MM.1S (cell line): ENCODE results near the gene S100A1.

Source experiments
- DNase-seq: peaks from one replicate; pipeline ENCODE4 v3.0.0-alpha.2; 2015
- H2AFZ ChIP-seq: fragments of 300-600 bp; sonication (generic); 2 replicates; pipeline ENCODE4 v1.6.0; 2016; ENCODE audit warnings: antibody characterized with exemption, low read length
- H3F3A ChIP-seq: fragments of 300-600 bp; sonication (generic); 2 replicates; pipeline ENCODE4 v1.6.1; 2016; ENCODE audit warnings: mild to moderate bottlenecking, antibody characterized with exemption, low read length, moderate library complexity, mixed read lengths; ENCODE audit not compliant: insufficient read depth
- H3K27ac ChIP-seq: fragments of 300-600 bp; sonication (generic); 2 replicates; pipeline ENCODE4 v1.5.1; 2016; ENCODE audit warnings: mild to moderate bottlenecking, low read length
- H3K27me3 ChIP-seq: fragments of 300-600 bp; sonication (generic); replicated peaks from 2 replicates; pipeline ENCODE4 v1.6.0; 2016; ENCODE audit warnings: low read length; ENCODE audit not compliant: insufficient read depth
- H3K36me3 ChIP-seq: fragments of 300-600 bp; sonication (generic); replicated peaks from 2 replicates; pipeline ENCODE4 v1.6.1; 2016; ENCODE audit warnings: mild to moderate bottlenecking, low read length, mixed read lengths; ENCODE audit not compliant: insufficient read depth
- H3K4me1 ChIP-seq: fragments of 300-600 bp; sonication (generic); 2 replicates; pipeline ENCODE4 v1.6.1; 2016; ENCODE audit warnings: low read length, mixed read lengths
- H3K4me2 ChIP-seq: fragments of 300-600 bp; sonication (generic); 2 replicates; pipeline ENCODE4 v1.6.0; 2016; ENCODE audit warnings: low read depth, low read length
- H3K4me3 ChIP-seq: fragments of 300-600 bp; sonication (generic); 2 replicates; pipeline ENCODE4 v1.5.1; 2016; ENCODE audit warnings: low read length, mixed read lengths
- H3K79me2 ChIP-seq: fragments of 300-600 bp; sonication (generic); 2 replicates; pipeline ENCODE4 v1.6.1; 2016; ENCODE audit warnings: mixed run types, low read length, mixed read lengths
- H3K9ac ChIP-seq: fragments of 300-600 bp; sonication (generic); 2 replicates; pipeline ENCODE4 v1.6.1; 2016; ENCODE audit warnings: low read length, mixed read lengths
- H3K9me2 ChIP-seq: fragments of 300-600 bp; sonication (generic); replicated peaks from 2 replicates; pipeline ENCODE4 v1.6.1; 2016; ENCODE audit warnings: mild to moderate bottlenecking, low read length, mixed read lengths; ENCODE audit not compliant: insufficient read depth
- H3K9me3 ChIP-seq: fragments of 300-600 bp; sonication (generic); replicated peaks from 2 replicates; pipeline ENCODE4 v1.6.1; 2016; ENCODE audit warnings: mild to moderate bottlenecking, low read length, mixed read lengths; ENCODE audit not compliant: insufficient read depth
- H4K20me1 ChIP-seq: fragments of 300-600 bp; sonication (generic); 2 replicates; pipeline ENCODE4 v1.6.1; 2016; ENCODE audit warnings: mild to moderate bottlenecking, low read length, moderate library complexity, mixed read lengths; ENCODE audit not compliant: insufficient read depth
- EZH2 ChIP-seq: fragments of 300-600 bp; sonication (generic); optimal IDR thresholded peaks from 2 replicates; pipeline ENCODE3; 2017; ENCODE audit warnings: low read depth, mild to moderate bottlenecking, antibody characterized with exemption, low read length, mixed read lengths
- EZH2phosphoT487 ChIP-seq: fragments of 300-600 bp; sonication (generic); IDR thresholded peaks from 2 replicates; pipeline ENCODE4 v1.6.1; 2018; ENCODE audit warnings: antibody characterized with exemption, low read length
- TF ChIP-seq, protein P1 (sequence below): fragments of 300-600 bp; sonication (generic); IDR thresholded peaks from 2 replicates; pipeline ENCODE4 v1.5.1; 2016; ENCODE audit warnings: antibody characterized with exemption, low read length, mixed read lengths

S100A1 gene

DNA sequence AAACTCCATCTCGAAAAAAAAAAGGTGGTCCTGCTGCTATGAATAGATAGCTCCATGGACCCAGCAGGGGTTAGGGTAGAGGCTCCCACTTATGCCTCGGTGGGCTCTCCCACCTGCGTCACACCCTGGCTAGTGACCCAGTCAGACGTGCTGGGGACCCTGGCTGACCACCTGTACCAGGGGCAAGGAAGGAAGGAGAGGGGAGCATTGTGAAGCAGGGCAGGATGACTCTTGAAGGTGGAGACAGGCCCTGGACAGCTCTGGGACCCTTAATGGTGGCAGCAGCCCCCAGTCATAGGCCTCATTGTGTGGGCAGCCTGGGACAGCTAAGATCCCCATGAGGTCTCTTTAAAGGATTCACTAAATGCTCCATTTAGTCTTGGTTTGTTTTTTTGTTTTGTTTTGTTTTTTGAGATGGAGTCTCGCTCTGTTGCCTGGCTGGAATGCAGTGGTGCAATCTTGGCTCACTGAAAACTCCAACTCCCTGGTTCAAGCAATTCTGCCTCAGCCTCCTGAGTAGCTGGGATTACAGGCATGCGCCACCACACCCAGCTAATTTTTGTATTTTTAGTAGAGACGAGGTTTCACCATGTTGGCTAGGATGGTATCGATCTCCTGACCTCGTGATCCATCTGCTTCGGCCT lies 19.9 kb downstream of the S100A1 start:
- Histone ChIP-seq H3F3A (no peaks in the 10 kb centered on the region), H3K27me3 (no peaks in the 10 kb centered on the region), H2AFZ (no peak overlapping the region), H3K4me3 (no peak overlapping the region), H3K4me1 (no peaks in the 10 kb centered on the region), H3K4me2 (no peak overlapping the region), H4K20me1 (no peaks in the 10 kb centered on the region), H3K36me3 (peaks cover 11% of the 10 kb centered on the region; the same call in 1 of the 2 replicates), H3K79me2 (peaks cover 21% of the 10 kb centered on the region), H3K9me3 (no peaks in the 10 kb centered on the region), H3K9me2 (no peaks in the 10 kb centered on the region), H3K9ac (no peak overlapping the region), H3K27ac (no peak overlapping the region)
- DNase-seq: no peak
- TF ChIP-seq, protein P1, sequence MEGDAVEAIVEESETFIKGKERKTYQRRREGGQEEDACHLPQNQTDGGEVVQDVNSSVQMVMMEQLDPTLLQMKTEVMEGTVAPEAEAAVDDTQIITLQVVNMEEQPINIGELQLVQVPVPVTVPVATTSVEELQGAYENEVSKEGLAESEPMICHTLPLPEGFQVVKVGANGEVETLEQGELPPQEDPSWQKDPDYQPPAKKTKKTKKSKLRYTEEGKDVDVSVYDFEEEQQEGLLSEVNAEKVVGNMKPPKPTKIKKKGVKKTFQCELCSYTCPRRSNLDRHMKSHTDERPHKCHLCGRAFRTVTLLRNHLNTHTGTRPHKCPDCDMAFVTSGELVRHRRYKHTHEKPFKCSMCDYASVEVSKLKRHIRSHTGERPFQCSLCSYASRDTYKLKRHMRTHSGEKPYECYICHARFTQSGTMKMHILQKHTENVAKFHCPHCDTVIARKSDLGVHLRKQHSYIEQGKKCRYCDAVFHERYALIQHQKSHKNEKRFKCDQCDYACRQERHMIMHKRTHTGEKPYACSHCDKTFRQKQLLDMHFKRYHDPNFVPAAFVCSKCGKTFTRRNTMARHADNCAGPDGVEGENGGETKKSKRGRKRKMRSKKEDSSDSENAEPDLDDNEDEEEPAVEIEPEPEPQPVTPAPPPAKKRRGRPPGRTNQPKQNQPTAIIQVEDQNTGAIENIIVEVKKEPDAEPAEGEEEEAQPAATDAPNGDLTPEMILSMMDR: no peak
- no peak for TF ChIP-seq EZH2phosphoT487
- TF ChIP-seq EZH2: no peak

DNA sequence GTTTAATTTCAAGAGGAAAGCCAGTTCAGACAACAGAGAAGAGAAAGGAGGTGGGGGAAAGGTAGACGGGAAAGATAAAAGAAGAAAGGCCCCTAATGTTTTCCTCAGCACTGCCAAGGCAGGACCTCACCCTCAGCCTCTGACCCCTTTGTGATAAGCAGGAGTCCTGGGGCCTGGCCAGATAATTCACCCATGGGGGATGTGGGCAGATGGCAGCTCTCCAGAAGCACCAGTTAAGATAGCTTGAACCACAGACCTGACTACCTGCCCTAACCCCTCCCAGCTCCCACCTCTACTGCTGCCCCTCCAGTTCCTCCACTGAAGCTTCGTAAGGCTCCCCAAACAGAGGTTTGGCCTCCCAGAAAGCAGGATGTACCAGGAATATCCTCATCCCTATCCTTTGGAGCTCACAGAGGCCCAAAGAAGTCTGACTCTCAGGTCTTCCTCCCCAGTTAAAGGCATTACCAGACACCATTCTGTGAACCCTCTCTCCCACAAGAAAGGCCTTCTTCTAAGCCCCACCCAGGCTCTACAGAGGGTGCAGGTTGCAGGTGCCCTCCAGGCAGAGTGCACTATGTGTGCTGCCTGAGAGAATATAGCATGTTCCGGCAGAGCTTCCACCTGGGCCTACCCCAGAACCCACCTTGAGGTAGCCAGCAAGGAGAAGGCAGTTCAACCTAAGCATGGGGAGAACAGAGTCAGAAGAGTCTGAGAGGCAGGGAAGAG lies 21.1 kb downstream of the S100A1 start:
- Histone ChIP-seq H3K27ac (no peak overlapping the region), H3K4me3 (no peak overlapping the region), H3K27me3 (no peaks in the 10 kb centered on the region), H3K9me3 (no peaks in the 10 kb centered on the region), H2AFZ (no peak overlapping the region), H3K4me2 (no peak overlapping the region), H3K4me1 (no peaks in the 10 kb centered on the region), H3F3A (no peaks in the 10 kb centered on the region), H3K36me3 (peaks cover 7% of the 10 kb centered on the region; the same call in 1 of the 2 replicates), H3K79me2 (0 out of 2 replicates have a peak, but pooled peaks cover 10% of the 10 kb centered on the region), H3K9me2 (no peaks in the 10 kb centered on the region), H4K20me1 (no peaks in the 10 kb centered on the region), H3K9ac (no peak overlapping the region)
- TF ChIP-seq, protein P1: no peak
- TF ChIP-seq EZH2 (no peak), EZH2phosphoT487 (no peak)
- no peak for DNase-seq

DNA sequence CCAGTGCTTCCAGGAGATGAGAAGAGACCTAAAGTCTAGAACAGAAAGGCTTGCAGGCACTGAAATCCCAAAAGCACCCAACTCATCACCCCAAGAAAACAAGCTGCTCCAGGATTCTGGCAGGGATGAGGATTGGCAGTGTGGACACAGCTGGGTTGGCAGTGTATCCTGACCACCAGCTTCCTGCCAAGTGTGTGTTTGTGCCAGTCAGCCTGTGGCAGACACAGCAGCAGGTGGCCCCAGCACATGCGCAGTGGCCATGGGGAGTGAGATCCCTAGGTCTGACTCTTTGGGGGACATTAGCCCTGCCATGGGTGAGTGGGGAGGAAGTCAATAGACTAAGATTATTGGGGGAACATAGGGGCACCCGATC lies 21.6 kb downstream of the S100A1 start:
- Histone ChIP-seq H3K9ac (no peak overlapping the region), H3K27ac (no peak overlapping the region), H3K9me3 (no peaks in the 10 kb centered on the region), H3K9me2 (no peaks in the 10 kb centered on the region), H2AFZ (no peak overlapping the region), H3K79me2 (0 out of 2 replicates have a peak, but pooled peaks cover 4% of the 10 kb centered on the region), H3K27me3 (no peaks in the 10 kb centered on the region), H3F3A (no peaks in the 10 kb centered on the region), H3K4me1 (no peaks in the 10 kb centered on the region), H4K20me1 (no peaks in the 10 kb centered on the region), H3K4me2 (no peak overlapping the region), H3K4me3 (no peak overlapping the region), H3K36me3 (peaks cover 7% of the 10 kb centered on the region; the same call in 1 of the 2 replicates)
- DNase-seq: no peak
- no peak for TF ChIP-seq EZH2
- TF ChIP-seq, protein P1: no peak
- no peak for TF ChIP-seq EZH2phosphoT487
